Hematopoietic multipotent progenitor cell treated with erythropoietin and hydrocortisone succinate and interleukin-3 and kit ligand, for 6 days (in vitro differentiated cells): ENCODE measurements around the gene ZNF366.
"Not testable (repeated sequence)": the region's sequence is repeated elsewhere in the genome, so short reads cannot be mapped to it uniquely, and the experiment has no call there.

Source experiments
- DNase-seq: peaks from one replicate; pipeline ENCODE4 v3.0.0-alpha.2; 2015

The ZNF366 gene

GRCh38 chr5:72436796-72437471 is 70.3 kb downstream of the ZNF366 start:
- DNase-seq: peak; percentile 5

- DNase-seq: no peak
These were observed 72.3 kb downstream of the ZNF366 start for GRCh38 chr5:72434781-72435437.

- DNase-seq: no peak
These were observed 73.0 kb downstream of the ZNF366 start for GRCh38 chr5:72434056-72434780.

- DNase-seq: peak; percentile 3
These were observed 73.7 kb downstream of the ZNF366 start for GRCh38 chr5:72433522-72433921.

GRCh38 chr5:72428669-72429068 is 78.5 kb downstream of the ZNF366 start:
- DNase-seq: no peak

- DNase-seq: no peak
These were observed 79.4 kb downstream of the ZNF366 start for GRCh38 chr5:72427488-72428437.

GRCh38 chr5:72427016-72427415 is 80.2 kb downstream of the ZNF366 start:
- DNase-seq: no peak

- no peak for DNase-seq
These were observed 81.2 kb downstream of the ZNF366 start for GRCh38 chr5:72426019-72426418.

- DNase-seq: no peak
These were observed 88.9 kb downstream of the ZNF366 start for GRCh38 chr5:72418271-72418670.

GRCh38 chr5:72417333-72418062 is 89.7 kb downstream of the ZNF366 start:
- no peak for DNase-seq

- no peak for DNase-seq
These were observed 91.4 kb downstream of the ZNF366 start for GRCh38 chr5:72415616-72416325.

- no peak for DNase-seq
These were observed 94.7 kb downstream of the ZNF366 start for GRCh38 chr5:72412283-72413055.

GRCh38 chr5:72410688-72411295 is 96.4 kb downstream of the ZNF366 start:
- no peak for DNase-seq

- DNase-seq: no peak
These were observed 98.6 kb downstream of the ZNF366 start for GRCh38 chr5:72408603-72409002.

- DNase-seq: no peak
These were observed 99.1 kb downstream of the ZNF366 start for GRCh38 chr5:72408127-72408526.

- no peak for DNase-seq
These were observed 99.7 kb downstream of the ZNF366 start for GRCh38 chr5:72407541-72407940.

- no peak for DNase-seq
These were observed 100.1 kb downstream of the ZNF366 start for GRCh38 chr5:72407078-72407477.

- DNase-seq: not testable (repeated sequence)
These were observed 102.4 kb downstream of the ZNF366 start for GRCh38 chr5:72404771-72405170.

- peak; percentile 11 for DNase-seq
These were observed 104.1 kb downstream of the ZNF366 start for GRCh38 chr5:72402959-72403628.
